Fibroblast of lung (primary cell): ENCODE data around the gene LRP2BP. TPM values are rescaled to one million over a fixed set of nuclear protein-coding genes. Genes with fewer than 3 reads are reported as not detected.

Source experiments
- DNase-seq, 2 donors: peaks; one replicate each; pipeline versions ENCODE4 v3.0.0 to v3.0.0-alpha.2; 2010; ENCODE audit warnings: low read depth in 2 of 2
- H2AFZ ChIP-seq: 2 replicates; pipeline ENCODE4 v1.5.1; 2012; ENCODE audit warnings: low read length, control low read depth, inconsistent platforms
- H3K27ac ChIP-seq: 2 replicates; pipeline ENCODE4 v1.5.1; 2011; ENCODE audit warnings: low read length, control low read depth; ENCODE audit not compliant: insufficient read depth
- H3K27me3 ChIP-seq: 2 replicates; pipeline ENCODE4 v1.5.1; 2011; ENCODE audit warnings: mild to moderate bottlenecking, low read length; ENCODE audit not compliant: control insufficient read depth, insufficient read depth
- H3K36me3 ChIP-seq: 2 replicates; pipeline ENCODE4 v1.5.1; 2011; ENCODE audit warnings: low read length; ENCODE audit not compliant: control insufficient read depth, insufficient read depth
- H3K4me1 ChIP-seq: 2 replicates; pipeline ENCODE4 v1.5.1; 2011; ENCODE audit warnings: low read length; ENCODE audit not compliant: control insufficient read depth, insufficient read depth; ENCODE audit errors: extremely low read depth
- H3K4me2 ChIP-seq: 2 replicates; pipeline ENCODE4 v1.5.1; 2011; ENCODE audit warnings: low read length, control low read depth; ENCODE audit not compliant: insufficient read depth; ENCODE audit errors: extremely low read depth
- H3K4me3 ChIP-seq, 4 experiments: fragments of 200-600 bp in 1 of 4; sonication (generic) in 1 of 4; replicated peaks in 1 of 4; 2 replicates each; pipeline ENCODE4 v1.5.1; 2011 to 2016; ENCODE audit warnings: low read length in 4 of 4, low read depth in 3 of 4, mild to moderate bottlenecking in 3 of 4, control low read depth in 2 of 4, inconsistent platforms in 1 of 4, mixed read lengths in 1 of 4; ENCODE audit not compliant: insufficient read depth in 1 of 4; ENCODE audit errors: control extremely low read depth in 1 of 4
- H3K79me2 ChIP-seq: 2 replicates; pipeline ENCODE4 v1.5.1; 2012; ENCODE audit warnings: mild to moderate bottlenecking, low read length, inconsistent platforms; ENCODE audit not compliant: control insufficient read depth, insufficient read depth
- H3K9ac ChIP-seq: 2 replicates; pipeline ENCODE4 v1.5.1; 2011; ENCODE audit warnings: mild to moderate bottlenecking, low read length, control low read depth; ENCODE audit not compliant: insufficient read depth
- H3K9me3 ChIP-seq: 2 replicates; pipeline ENCODE4 v1.5.1; 2012; ENCODE audit warnings: low read depth, low read length; ENCODE audit not compliant: control insufficient read depth, insufficient read depth
- H4K20me1 ChIP-seq: 2 replicates; pipeline ENCODE4 v1.5.1; 2011; ENCODE audit warnings: low read length; ENCODE audit not compliant: control insufficient read depth, insufficient read depth; ENCODE audit errors: extremely low read depth
- CTCF ChIP-seq, 2 donors: IDR thresholded peaks in 1 of 2; conservative IDR thresholded peaks in 1 of 2; 1 replicate in 1 of 2; 2 replicates in 1 of 2; pipeline ENCODE4 v1.5.1; 2011 to 2012; ENCODE audit warnings: low read length in 2 of 2, control low read depth in 1 of 2, inconsistent platforms in 1 of 2, low read depth in 1 of 2, mild to moderate bottlenecking in 1 of 2
- EZH2 ChIP-seq: IDR thresholded peaks from 2 replicates; pipeline ENCODE4 v1.5.1; 2012; ENCODE audit warnings: low read length, control low read depth, mild to moderate bottlenecking; ENCODE audit errors: missing control alignments
- polyA minus RNA-seq: library from RNA; depleted of rRNA, polyadenylated mRNA; stranded (reverse); fragments of >200 nt; gene quantifications from 2 replicates; pipeline ENCODE4 v1.2.3, GENCODE V29; 2011; ENCODE audit warnings: low replicate concordance
- polyA plus RNA-seq, 2 donors: library from polyadenylated mRNA; depleted of rRNA in 1 of 2; stranded (reverse) in 1 of 2; unstranded in 1 of 2; fragments of >200 nt; gene quantifications; 2 replicates each; pipeline ENCODE4 v1.2.1, GENCODE V29; 2011 to 2012; ENCODE audit warnings: missing spikeins in 1 of 2
- total RNA-seq: library from RNA; depleted of rRNA; stranded (reverse); fragments of >200 nt; gene quantifications from 2 replicates; pipeline ENCODE4 v1.2.1, GENCODE V29; 2014

Gene LRP2BP
- 0.51 and 0.66 TPM in 2 replicates for total RNA-seq
- polyA plus RNA-seq: 0.03 and 0.05 TPM in 2 replicates
- polyA plus RNA-seq (2012): 0.21 and 0.26 TPM in 2 replicates
- polyA minus RNA-seq: not detected in 2 replicates

DNA sequence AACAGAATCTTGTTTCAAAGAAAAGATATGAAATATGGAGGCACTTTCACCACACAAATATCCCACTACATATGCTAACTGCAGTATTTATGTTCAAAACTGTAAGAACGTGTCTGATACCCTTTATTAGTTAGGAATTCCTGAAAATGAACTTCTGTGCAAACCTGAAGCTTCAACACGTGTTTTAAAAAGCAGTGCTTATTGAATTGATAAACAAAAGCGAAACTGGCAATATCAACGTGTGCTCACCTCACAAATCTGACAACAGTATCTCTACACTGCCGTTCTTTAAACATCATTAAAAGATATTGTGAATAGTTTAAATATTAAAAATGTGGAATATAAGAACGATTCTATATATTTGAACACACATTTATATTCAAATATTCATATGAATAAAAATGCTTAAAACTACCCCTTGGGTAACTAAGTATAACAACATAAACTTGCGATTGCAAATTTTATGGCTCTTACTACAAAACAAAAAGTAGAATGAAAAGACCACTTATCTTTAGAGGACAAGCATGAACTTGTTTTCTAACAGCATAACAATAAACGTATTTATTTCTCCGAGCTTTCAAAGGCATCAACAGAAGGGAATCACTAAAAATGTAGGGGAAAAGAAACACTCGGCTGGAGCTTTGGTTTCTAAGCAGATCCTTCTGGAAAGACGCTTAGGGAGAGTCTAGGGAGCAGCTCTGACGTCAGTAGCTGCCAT lies at the start of gene LRP2BP:
Gene LRP2BP (minus strand): TSS at position 687 of the 718 bp plus-strand sequence. CDS start 17,738 bp downstream, outside the sequence.
- Histone ChIP-seq H3K4me2 (peak within 1 kb of the TSS; percentile 96), H3K27me3 (no peaks in the 10 kb centered on the region), H2AFZ (peak within 1 kb of the TSS; percentile 75), H3K27ac (peak within 1 kb of the TSS; percentile 92), H3K9ac (peak within 1 kb of the TSS; percentile 82), H3K9me3 (no peaks in the 10 kb centered on the region), H3K36me3 (no peaks in the 10 kb centered on the region), H4K20me1 (no peaks in the 10 kb centered on the region), H3K79me2 (no peaks in the 10 kb centered on the region), H3K4me1 (peaks cover 6% of the 10 kb centered on the region), H3K4me3 (peak within 1 kb of the TSS; percentile 66 to 83 (median 78))
- DNase-seq: peak in 1 of 2 donors; percentile 97
- TF ChIP-seq EZH2 (no peak), CTCF (conservative IDR thresholded peaks at IDR 0.05 in 1 of 2, IDR thresholded peaks at IDR 0.05 in 1 of 2; ENCODE audit: low read depth in 1 of 2, low read length in 2 of 2) (no peak)

- no peak overlapping the region for H3K9ac ChIP-seq
- no peaks in the 10 kb centered on the region for H3K36me3 ChIP-seq
- DNase-seq: peak in 1 of 2 donors; percentile 6
- TF ChIP-seq CTCF (conservative IDR thresholded peaks at IDR 0.05 in 1 of 2, IDR thresholded peaks at IDR 0.05 in 1 of 2; ENCODE audit: low read depth in 1 of 2, low read length in 2 of 2) (no peak), EZH2 (no peak)
- no peak overlapping the region for H3K27ac ChIP-seq
- no peaks in the 10 kb centered on the region for H3K9me3 ChIP-seq
- H3K4me2 ChIP-seq: no peak overlapping the region
- no peak overlapping the region for H2AFZ ChIP-seq
- H3K4me3 ChIP-seq: no peak overlapping the region
- H3K27me3 ChIP-seq: no peaks in the 10 kb centered on the region
- no peaks in the 10 kb centered on the region for H3K79me2 ChIP-seq
- H4K20me1 ChIP-seq: no peaks in the 10 kb centered on the region
- no peaks in the 10 kb centered on the region for H3K4me1 ChIP-seq
Observed at GRCh38 chr4:185445209-185445608, 49.5 kb upstream of the LRP2BP start.

DNA sequence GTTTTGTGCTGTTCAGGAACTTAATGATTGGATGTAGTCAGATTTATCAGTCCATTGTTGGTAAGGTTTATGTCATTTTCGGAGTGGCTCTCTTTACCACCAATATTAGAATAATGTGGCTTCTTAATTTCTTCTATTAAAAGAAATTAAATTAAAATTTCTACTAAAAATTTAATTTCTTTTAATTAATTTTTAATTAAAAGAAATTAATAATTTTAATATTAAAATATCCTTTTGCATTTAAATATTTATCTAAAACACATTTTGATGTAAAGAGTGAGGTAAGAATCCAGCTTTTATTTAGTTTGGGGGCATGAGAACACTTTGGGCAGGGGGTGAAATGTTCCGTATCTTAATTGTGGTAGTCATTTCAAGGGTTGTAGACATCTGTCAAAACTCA lies 45.8 kb upstream of the LRP2BP start:
- no peak overlapping the region for H3K4me2 ChIP-seq
- H3K9ac ChIP-seq: no peak overlapping the region
- no peaks in the 10 kb centered on the region for H3K36me3 ChIP-seq
- no peak overlapping the region for H3K4me3 ChIP-seq
- no peak for DNase-seq
- no peak overlapping the region for H3K27ac ChIP-seq
- no peaks in the 10 kb centered on the region for H3K4me1 ChIP-seq
- no peaks in the 10 kb centered on the region for H3K79me2 ChIP-seq
- no peak overlapping the region for H2AFZ ChIP-seq
- no peaks in the 10 kb centered on the region for H3K9me3 ChIP-seq
- H3K27me3 ChIP-seq: no peaks in the 10 kb centered on the region
- TF ChIP-seq EZH2 (no peak), CTCF (conservative IDR thresholded peaks at IDR 0.05 in 1 of 2, IDR thresholded peaks at IDR 0.05 in 1 of 2; ENCODE audit: low read depth in 1 of 2, low read length in 2 of 2) (no peak)
- H4K20me1 ChIP-seq: no peaks in the 10 kb centered on the region
